ENCODE measurements around the gene PHKB. TPM values are rescaled to one million over a fixed set of nuclear protein-coding genes. Genes with fewer than 3 reads are reported as not detected.
"Not testable (repeated sequence)": the region's sequence is repeated elsewhere in the genome, so short reads cannot be mapped to it uniquely, and the experiment has no call there.

PHKB gene
- polyA plus RNA-seq, 3 donors: 73.7 to 88.5 (median 85.8) TPM

- no peak for DNase-seq (ENCODE audit: extremely low read depth in 1 of 11, low read depth in 9 of 11, low spot score in 4 of 11)
These were observed 173.6 kb downstream of the PHKB start for GRCh38 chr16:47634727-47635126.

DNA sequence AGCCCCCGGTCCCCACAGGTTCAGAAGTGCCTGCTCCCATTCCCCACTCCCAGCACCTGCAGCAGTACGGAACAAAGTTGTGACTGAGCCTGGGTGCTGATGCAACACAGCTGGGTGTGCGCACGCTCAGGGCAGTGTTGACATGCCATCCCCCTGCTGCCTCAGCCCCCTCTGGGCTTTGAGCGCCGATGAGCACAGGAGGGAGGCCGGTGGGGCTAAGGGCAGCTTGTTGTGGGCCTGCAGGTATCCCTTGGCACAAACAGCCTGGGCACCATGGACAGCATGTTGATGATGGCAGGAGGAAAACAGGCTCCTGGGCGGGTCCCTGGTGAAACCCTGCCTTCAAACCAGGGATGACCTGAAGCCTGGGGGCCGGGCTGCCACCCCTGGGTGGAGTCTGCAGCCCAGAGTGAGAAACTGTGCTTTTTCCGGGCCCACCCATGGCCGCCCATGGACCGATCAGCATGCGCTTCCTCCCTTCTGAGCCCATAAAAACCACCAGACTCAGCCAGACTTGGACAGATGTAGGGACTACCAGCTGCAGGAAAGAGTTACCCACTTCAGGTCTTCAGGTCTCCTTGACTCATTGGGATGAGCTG lies 175.5 kb downstream of the PHKB start:
- DNase-seq (ENCODE audit: extremely low read depth in 1 of 11, low read depth in 9 of 11, low spot score in 4 of 11): no peak

DNA sequence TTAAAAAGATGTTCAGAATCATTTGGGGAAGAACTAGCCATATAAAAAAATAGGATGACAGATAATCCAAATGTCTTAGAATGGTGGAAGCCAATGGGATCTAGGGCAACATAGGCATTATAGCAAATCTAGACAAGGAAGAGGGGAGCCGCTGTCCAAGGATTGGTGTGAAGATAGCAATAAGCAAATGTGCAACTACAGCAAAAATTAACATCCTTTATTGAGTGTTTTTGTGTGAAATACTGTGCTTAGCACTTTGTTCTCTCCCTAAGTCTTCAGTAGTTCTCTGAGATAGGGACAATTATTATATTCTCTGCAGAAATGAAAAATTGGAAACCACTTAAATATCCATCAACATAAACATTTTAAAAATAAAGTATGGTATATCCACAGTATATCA lies 177.0 kb downstream of the PHKB start:
- DNase-seq (ENCODE audit: extremely low read depth in 1 of 11, low read depth in 9 of 11, low spot score in 4 of 11): no peak

- DNase-seq (ENCODE audit: extremely low read depth in 1 of 11, low read depth in 9 of 11, low spot score in 4 of 11): no peak
These were observed 179.5 kb downstream of the PHKB start for GRCh38 chr16:47640661-47641060.

DNA sequence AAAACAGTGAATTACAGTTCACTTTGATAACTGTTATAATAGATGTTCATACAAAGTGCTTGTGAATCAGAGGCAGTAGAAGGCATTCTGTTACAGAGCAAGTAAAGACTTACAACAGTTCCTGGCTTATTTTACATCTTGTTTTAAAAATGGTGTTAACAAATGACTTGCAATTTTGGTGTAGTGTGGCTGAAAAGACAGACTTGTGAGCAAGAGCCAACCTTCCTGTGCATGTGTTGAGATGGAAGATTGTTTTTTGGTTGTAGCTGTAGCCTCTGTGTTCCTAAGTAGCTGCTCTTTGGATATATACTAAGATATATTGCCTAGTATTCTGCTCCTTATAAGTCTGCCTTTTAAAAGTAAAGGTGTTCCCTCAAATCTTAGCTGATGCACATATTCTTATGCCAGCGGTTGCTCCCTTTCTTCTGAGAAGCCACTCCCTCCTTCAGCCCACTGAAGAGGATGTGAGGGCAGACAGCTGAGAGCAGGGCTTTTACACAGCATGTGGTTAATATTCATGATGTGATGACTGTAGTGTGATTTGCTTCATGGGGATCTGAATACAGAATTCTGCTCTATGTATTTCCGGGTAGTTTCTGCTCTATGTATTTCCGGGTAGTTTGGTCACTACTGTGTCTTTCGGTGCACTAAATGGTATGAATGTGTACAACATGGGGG lies 182.3 kb downstream of the PHKB start:
- DNase-seq (ENCODE audit: extremely low read depth in 1 of 11, low read depth in 9 of 11, low spot score in 4 of 11): no peak

DNA sequence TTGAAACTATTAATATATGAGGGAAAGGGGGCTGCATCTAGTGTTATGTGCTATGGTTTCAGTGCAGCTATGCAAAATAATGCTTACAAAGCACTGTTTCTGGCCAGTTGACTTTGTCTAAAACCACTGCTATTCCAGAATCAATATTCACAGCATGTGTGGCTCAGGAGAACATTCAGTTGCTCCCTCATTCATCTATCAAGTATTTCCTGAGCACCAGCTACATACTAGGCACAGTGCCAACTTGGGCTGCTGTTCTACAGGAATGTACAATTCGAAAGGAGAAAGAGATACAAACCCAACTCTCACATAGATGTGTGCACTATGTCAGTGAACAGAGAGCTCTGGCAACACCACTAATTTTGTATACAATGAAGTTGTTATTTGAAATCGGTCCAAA lies 183.0 kb downstream of the PHKB start:
- DNase-seq (ENCODE audit: extremely low read depth in 1 of 11, low read depth in 9 of 11, low spot score in 4 of 11): no peak

- no peak for DNase-seq (ENCODE audit: extremely low read depth in 1 of 11, low read depth in 9 of 11, low spot score in 4 of 11)
These were observed 183.5 kb downstream of the PHKB start for GRCh38 chr16:47644661-47645060.

- no peak for DNase-seq (ENCODE audit: extremely low read depth in 1 of 11, low read depth in 9 of 11, low spot score in 4 of 11)
These were observed 185.8 kb downstream of the PHKB start for GRCh38 chr16:47646914-47647313.

GRCh38 chr16:47657032-47657431 lies 195.9 kb downstream of the PHKB start:
- no peak for DNase-seq (ENCODE audit: extremely low read depth in 1 of 11, low read depth in 9 of 11, low spot score in 4 of 11)

GRCh38 chr16:47657977-47658376 lies 196.8 kb downstream of the PHKB start:
- no peak for DNase-seq (ENCODE audit: extremely low read depth in 1 of 11, low read depth in 9 of 11, low spot score in 4 of 11)

DNA sequence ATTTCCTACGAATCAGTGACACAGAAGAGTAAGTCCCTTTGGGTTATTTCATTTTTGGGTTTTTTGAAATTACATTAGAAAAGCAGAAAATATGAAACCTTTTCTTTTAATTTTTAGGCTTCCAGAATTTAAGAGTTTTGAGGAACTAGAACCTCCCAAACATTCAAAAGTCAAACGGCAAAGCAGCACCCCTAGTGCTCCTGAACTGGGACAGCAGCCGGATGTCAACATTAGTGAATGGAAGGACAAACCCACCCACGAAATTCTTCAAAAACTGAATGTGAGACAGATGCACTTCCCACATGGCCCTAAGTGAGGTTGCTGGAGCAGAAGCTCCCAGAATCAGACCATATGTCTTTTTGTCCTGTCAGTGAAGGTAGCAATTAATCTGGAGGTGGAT lies 199.4 kb downstream of the PHKB start:
- no peak for DNase-seq (ENCODE audit: extremely low read depth in 1 of 11, low read depth in 9 of 11, low spot score in 4 of 11)

DNA sequence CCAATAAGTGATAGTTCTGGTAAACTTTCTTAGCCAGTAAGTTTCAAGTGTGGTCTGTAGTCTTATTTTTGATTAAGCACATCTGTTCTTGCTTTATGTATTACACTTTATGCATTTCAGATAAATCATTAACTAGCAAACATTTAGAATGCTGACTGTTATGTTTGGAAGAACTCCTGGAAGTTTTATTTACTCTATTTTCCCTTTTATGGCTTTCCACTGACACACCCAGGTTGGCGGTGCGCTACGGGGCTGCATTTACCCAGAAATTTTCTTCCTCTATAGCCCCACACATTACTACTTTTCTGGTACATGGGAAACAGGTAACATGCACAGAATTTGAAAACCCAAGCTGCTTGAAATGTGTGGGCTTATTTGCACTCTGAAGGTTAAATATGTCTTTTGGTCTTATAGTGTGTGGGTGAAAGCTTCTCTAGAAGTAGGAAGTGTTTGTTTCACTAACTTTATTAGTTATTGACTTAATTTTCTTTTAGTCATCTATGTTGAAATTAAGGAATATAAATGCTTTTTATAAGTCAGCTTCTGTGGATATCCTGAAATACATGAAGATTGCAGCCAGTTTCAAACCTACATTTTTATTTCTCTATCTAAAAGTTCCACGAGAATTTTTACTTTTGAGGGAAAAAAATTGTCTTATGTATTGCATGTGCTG lies 203.7 kb downstream of the PHKB start:
- DNase-seq (ENCODE audit: extremely low read depth in 1 of 11, low read depth in 9 of 11, low spot score in 4 of 11): peak in 4 of 11 donors; percentile 1 to 32 (median 20)

- no peak for DNase-seq (ENCODE audit: extremely low read depth in 1 of 11, low read depth in 9 of 11, low spot score in 4 of 11)
These were observed 205.3 kb downstream of the PHKB start for GRCh38 chr16:47666434-47666833.

DNA sequence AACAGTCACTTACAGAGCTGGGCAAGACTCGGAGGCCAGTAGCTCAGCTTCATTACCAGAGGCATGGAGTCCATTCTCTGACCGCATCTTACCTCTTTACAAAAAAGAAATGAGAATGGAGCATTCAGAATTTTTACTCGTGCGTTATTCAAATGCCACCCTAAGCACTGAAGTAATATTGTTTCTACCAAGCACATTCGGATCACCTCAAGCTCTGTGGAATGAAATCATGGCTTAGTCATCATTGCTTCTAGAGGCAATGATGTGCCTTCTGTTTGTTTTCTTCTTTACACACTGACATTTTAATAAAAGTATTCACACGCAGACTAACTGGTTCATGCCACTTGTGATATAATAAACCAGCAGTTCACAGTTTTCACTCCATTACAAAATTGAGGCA lies 206.8 kb downstream of the PHKB start:
- no peak for DNase-seq (ENCODE audit: extremely low read depth in 1 of 11, low read depth in 9 of 11, low spot score in 4 of 11)

- DNase-seq (ENCODE audit: extremely low read depth in 1 of 11, low read depth in 9 of 11, low spot score in 4 of 11): no peak
These were observed 211.3 kb downstream of the PHKB start for GRCh38 chr16:47672475-47672874.

DNA sequence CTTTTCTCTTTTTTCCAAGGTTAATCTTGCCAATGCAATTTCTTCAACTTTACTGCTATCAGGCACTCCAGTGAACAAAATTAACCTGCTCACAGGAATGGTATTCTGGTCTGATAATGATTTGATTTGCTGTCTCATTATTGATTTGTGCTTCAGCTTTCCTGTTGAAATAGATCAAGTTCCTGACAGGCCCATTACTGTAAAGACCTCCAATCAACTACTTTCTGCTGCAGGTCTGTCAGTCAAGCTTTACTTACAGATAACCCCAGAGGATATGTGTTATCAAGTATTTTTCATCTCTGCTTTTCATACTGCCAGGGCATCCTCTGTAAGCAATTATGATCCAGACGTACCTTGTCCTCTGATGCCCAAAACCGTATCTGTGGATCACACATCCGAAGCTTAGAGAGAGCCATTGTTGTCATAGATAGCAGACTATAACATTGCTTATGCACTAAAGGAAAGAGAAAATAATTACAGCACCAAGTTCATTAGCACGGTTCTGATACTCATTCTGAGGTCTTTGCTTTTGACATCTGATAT lies 215.6 kb downstream of the PHKB start:
- no peak for DNase-seq (ENCODE audit: extremely low read depth in 1 of 11, low read depth in 9 of 11, low spot score in 4 of 11)

- DNase-seq (ENCODE audit: extremely low read depth in 1 of 11, low read depth in 9 of 11, low spot score in 4 of 11): not testable (repeated sequence)
These were observed 220.4 kb downstream of the PHKB start for GRCh38 chr16:47681571-47681970.

DNA sequence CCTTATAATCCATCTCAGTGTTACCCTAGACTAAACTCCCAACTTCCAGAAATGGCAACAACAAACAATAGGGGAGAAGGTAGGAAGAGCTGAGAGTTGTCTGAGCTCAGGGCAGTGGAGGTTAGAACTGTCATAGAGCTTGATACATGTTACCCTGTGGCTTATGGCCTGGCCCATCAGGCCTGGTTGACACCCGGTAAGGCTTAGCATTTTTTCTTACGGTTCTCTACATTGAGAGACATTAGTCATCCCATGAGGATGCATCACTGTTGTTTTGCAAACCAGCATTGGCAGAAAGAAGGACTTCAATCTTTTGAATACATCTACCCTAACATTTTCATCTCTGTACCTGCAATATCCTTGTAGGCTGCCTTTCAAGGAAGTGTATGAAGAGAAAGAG lies 226.6 kb downstream of the PHKB start:
- no peak for DNase-seq (ENCODE audit: extremely low read depth in 1 of 11, low read depth in 9 of 11, low spot score in 4 of 11)

- DNase-seq (ENCODE audit: extremely low read depth in 1 of 11, low read depth in 9 of 11, low spot score in 4 of 11): no peak
These were observed 232.1 kb downstream of the PHKB start for GRCh38 chr16:47693226-47693625.

DNA sequence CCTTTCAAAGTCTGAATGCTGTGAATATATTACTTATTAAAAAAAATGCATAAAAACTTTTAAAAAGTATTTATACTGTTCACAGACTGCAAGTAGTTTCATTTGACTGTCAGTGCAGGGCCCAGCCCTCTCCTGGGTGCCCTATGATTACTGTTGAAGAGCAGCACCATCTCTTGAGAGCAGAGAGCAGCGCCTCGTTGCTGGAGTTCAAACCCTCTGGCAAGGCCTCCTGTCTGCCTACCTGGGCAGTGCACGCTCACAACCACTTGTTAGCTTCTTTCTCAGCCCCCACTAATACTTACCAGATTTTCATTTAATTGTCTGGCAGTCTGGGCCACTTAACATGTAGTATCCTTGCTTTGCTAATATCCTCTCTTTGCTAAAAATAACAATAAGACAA lies 233.4 kb downstream of the PHKB start:
- no peak for DNase-seq (ENCODE audit: extremely low read depth in 1 of 11, low read depth in 9 of 11, low spot score in 4 of 11)
